K562 (cell line): Measurements from ENCODE around the gene MRPL33. TPM values are rescaled to one million over a fixed set of nuclear protein-coding genes. Genes with fewer than 3 reads are reported as not detected.

Experiments used
- GTF2F1 ChIP-seq: IDR thresholded peaks from 2 replicates; pipeline ENCODE4 v1.6.1; 2011; ENCODE audit warnings: low read depth, low read length, improper control_type of control experiment
- HIVEP1 ChIP-seq: fragments of 250-450 bp; sonication (Bioruptor Pico); IDR thresholded peaks from 2 replicates; pipeline ENCODE4 v1.4.0; 2020; ENCODE audit warnings: mild to moderate bottlenecking
- L3MBTL2 ChIP-seq: fragments of 450-650 bp; IDR thresholded peaks from 2 replicates; pipeline ENCODE4 v1.6.1; 2016; ENCODE audit warnings: mild to moderate bottlenecking, moderate library complexity
- MAZ ChIP-seq, 2 experiments: fragments of 450-650 bp in 1 of 2; sonication (generic) in 1 of 2; formaldehyde crosslinking; IDR thresholded peaks in 1 of 2; conservative IDR thresholded peaks in 1 of 2; 2 replicates each; pipeline versions ENCODE4 v1.4.0 to v1.5.0; 2020; ENCODE audit warnings: mild to moderate bottlenecking in 1 of 2, missing genetic modification reagents in 1 of 2
- NONO ChIP-seq, 2 experiments: fragments of 200-400 bp in 1 of 2; fragments of 450-650 bp in 1 of 2; formaldehyde crosslinking in 1 of 2; IDR thresholded peaks; 2 replicates each; pipeline ENCODE4 v1.6.1; 2017; ENCODE audit warnings: low read depth in 2 of 2, mild to moderate bottlenecking in 2 of 2, moderate library complexity in 2 of 2, low read length in 1 of 2
- PURB ChIP-seq: sonication (generic); formaldehyde crosslinking; IDR thresholded peaks from 2 replicates; pipeline ENCODE4 v1.9.0; 2021; ENCODE audit warnings: low read depth, mild to moderate bottlenecking, missing genetic modification reagents
- TEAD1 ChIP-seq, 2 experiments: fragments of 450-650 bp in 1 of 2; sonication (generic) in 1 of 2; formaldehyde crosslinking; IDR thresholded peaks; 2 replicates each; pipeline versions ENCODE4 v1.4.0 to v1.8.0; 2020 to 2022; ENCODE audit warnings: mild to moderate bottlenecking in 2 of 2, missing genetic modification reagents in 1 of 2
- ZNF165 ChIP-seq: fragments of 250-450 bp; sonication (Bioruptor Pico); IDR thresholded peaks from 2 replicates; pipeline ENCODE4 v1.4.0; 2020; ENCODE audit warnings: borderline replicate concordance
- ZNF197 ChIP-seq: fragments of 200-800 bp; sonication (Bioruptor generic); IDR thresholded peaks from 2 replicates; pipeline ENCODE4 v1.6.1; 2016; ENCODE audit warnings: low read depth, missing genetic modification characterization, missing compliant biosample characterization
- ZNF551 ChIP-seq: fragments of 250-450 bp; sonication (Bioruptor Pico); IDR thresholded peaks from 2 replicates; pipeline ENCODE4 v1.5.0; 2021; ENCODE audit warnings: mild to moderate bottlenecking, moderate library complexity
- ZSCAN32 ChIP-seq: fragments of 450-650 bp; formaldehyde crosslinking; IDR thresholded peaks from 2 replicates; pipeline ENCODE4 v1.4.0; 2020; ENCODE audit warnings: mild to moderate bottlenecking, moderate library complexity
- polyA plus RNA-seq, 8 experiments: library from polyadenylated mRNA; depleted of rRNA in 4 of 8; stranded (reverse) in 5 of 8; unstranded in 3 of 8; fragments of >200 nt; fragmentation: Nextera tagmentation in 2 of 8; fragmentation: Illumina TruSeq in 1 of 8; extraction: Ambion mirVana in 2 of 8; extraction: Trizol in 1 of 8; gene quantifications; 2 replicates each; pipeline versions ENCODE4 v1.2.1 to v1.2.3, GENCODE V29; 2011 to 2014; ENCODE audit warnings: inconsistent platforms in 1 of 8, missing spikeins in 1 of 8
- total RNA-seq, 7 experiments: library from RNA; depleted of rRNA in 6 of 7; stranded (reverse); fragments of >200 nt in 6 of 7; fragmentation: Illumina TruSeq in 2 of 7; extraction: Trizol in 2 of 7; gene quantifications; 2 replicates each; pipeline versions ENCODE4 v1.2.1 to v1.2.3, GENCODE V29; 2011 to 2021; ENCODE audit warnings: low replicate concordance in 1 of 7
- TF ChIP-seq, protein P1 (sequence below): fragments of 250-450 bp; sonication (Bioruptor Pico); IDR thresholded peaks from 2 replicates; pipeline ENCODE4 v1.8.0; 2022; ENCODE audit warnings: inconsistent platforms
- TF ChIP-seq, protein P2 (sequence below): fragments of 450-650 bp; IDR thresholded peaks from 2 replicates; pipeline ENCODE4 v1.6.1; 2016; ENCODE audit warnings: missing biosample characterization, missing genetic modification characterization

The MRPL33 gene
- total and polyA plus RNA-seq, 9 of the 15 experiments (the other 6 are each of a cell fraction or from before 2014, with no cell fraction given), result 68.3 to 338 (median 226) TPM

DNA sequence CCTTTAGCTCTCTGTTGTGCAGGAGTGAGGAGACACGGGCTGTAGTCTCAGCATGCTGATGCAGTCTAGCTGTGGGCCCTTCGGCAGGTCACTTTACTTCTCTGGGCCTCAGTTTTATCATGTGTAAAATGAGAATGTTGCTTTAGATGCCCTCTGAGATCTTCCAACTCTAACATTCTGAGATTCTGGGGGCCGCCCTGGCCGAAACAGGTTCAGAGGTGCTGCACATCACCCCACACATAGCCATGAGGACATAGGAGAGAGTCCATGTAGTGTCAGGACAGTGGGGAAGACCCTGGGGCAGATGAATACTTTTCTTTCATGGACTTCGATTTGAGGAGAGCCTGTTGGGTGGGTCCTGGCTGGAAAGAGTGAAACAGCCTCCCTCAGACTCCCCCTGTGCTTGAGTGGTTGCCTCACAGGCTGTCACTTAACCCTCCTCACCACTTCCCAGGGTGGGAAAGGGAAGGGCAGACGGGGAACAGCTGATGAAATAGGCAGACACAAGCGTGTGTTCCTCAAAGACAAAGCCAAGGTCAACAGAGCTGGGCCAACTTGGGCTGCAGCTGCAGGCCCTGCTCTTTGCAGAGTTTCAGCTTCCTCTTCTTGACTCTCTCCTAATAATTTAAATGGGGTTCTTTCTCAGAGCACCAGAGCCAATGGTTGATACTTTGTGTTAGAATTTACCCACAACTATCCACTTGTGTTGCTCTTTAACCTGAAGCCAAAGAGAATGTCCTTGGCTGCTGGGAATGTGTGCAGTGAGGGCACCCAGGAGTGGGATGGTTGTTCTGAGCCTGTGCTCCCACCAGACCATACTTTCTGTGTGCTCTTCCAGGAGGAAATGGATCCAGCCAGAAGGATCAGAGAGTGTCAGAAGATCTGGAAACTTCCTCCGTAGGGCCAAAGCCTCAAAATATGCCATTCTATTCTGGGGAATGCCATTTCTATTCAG, 14.7 kb upstream of the MRPL33 start (continued):
- TF ChIP-seq TEAD1 (CRISPR knock-in tag; IDR thresholded peaks at IDR 0.05) (peak in 1 of 2 experiments; percentile 39; a peak in 1 of 4 replicates), ZNF551 (CRISPR knock-in tag) (no peak), GTF2F1 (no peak), MAZ (CRISPR knock-in tag; conservative IDR thresholded peaks at IDR 0.05 in 1 of 2, IDR thresholded peaks at IDR 0.05 in 1 of 2) (0 out of 4 replicates have a peak, but pooled peaks have one; percentile 31 to 32), HIVEP1 (CRISPR knock-in tag) (0 out of 2 replicates have a peak, but pooled peaks have one; percentile 11), PURB (no peak), NONO (IDR thresholded peaks at IDR 0.05; ENCODE audit: low read depth in 2 of 2, low read length in 1 of 2) (no peak), ZNF197 (CRISPR knock-in tag) (0 out of 2 replicates have a peak, but pooled peaks have one; percentile 27), L3MBTL2 (peak; percentile 80), ZSCAN32 (CRISPR knock-in tag) (peak; percentile 78), ZNF165 (CRISPR knock-in tag) (no peak)
- TF ChIP-seq, protein P1, sequence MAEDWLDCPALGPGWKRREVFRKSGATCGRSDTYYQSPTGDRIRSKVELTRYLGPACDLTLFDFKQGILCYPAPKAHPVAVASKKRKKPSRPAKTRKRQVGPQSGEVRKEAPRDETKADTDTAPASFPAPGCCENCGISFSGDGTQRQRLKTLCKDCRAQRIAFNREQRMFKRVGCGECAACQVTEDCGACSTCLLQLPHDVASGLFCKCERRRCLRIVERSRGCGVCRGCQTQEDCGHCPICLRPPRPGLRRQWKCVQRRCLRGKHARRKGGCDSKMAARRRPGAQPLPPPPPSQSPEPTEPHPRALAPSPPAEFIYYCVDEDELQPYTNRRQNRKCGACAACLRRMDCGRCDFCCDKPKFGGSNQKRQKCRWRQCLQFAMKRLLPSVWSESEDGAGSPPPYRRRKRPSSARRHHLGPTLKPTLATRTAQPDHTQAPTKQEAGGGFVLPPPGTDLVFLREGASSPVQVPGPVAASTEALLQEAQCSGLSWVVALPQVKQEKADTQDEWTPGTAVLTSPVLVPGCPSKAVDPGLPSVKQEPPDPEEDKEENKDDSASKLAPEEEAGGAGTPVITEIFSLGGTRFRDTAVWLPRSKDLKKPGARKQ (CRISPR knock-in tag), result no peak
- TF ChIP-seq, protein P2, sequence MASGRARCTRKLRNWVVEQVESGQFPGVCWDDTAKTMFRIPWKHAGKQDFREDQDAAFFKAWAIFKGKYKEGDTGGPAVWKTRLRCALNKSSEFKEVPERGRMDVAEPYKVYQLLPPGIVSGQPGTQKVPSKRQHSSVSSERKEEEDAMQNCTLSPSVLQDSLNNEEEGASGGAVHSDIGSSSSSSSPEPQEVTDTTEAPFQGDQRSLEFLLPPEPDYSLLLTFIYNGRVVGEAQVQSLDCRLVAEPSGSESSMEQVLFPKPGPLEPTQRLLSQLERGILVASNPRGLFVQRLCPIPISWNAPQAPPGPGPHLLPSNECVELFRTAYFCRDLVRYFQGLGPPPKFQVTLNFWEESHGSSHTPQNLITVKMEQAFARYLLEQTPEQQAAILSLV (tag), result no peak
